IMR-90 (cell line): Measurements from ENCODE around the gene BCO2. TPM values are rescaled to one million over a fixed set of nuclear protein-coding genes. Genes with fewer than 3 reads are reported as not detected.

ENCODE experiments used
- ATAC-seq: fragments of 200-7000 bp; cut with Tn5 transposase; 2 replicates; pipeline ENCODE4 v1.9.1; 2020; ENCODE audit warnings: low read depth, mild to moderate bottlenecking, moderate library complexity
- BruUV-seq: library from RNA; stranded (reverse); fragments of 400-500 nt; replicated peaks from 2 replicates; lab custom pipeline; 2021; lab: Mats Ljungman, UMichigan
- CTCF ChIA-PET: fragments of 300-600 bp; formaldehyde crosslinking; extraction: SDS; loops from one replicate; lab custom pipeline; 2021; ENCODE audit warnings: antibody characterized with exemption; lab: Yijun Ruan, JAX
- POLR2A ChIA-PET: fragments of 300-600 bp; sonication (Branson Sonifier 250); formaldehyde crosslinking; loops from one replicate; lab custom pipeline; 2022; ENCODE audit warnings: antibody characterized with exemption; ENCODE audit not compliant: unreplicated experiment; lab: Charles Lee
- DNase-seq: peaks from one replicate; pipeline ENCODE4 v3.0.0; 2013
- H2AFZ ChIP-seq: replicated peaks from 2 replicates; pipeline ENCODE3; 2013; ENCODE audit warnings: low read length, mild to moderate bottlenecking; ENCODE audit not compliant: poor library complexity
- H2AK5ac ChIP-seq: 2 replicates; pipeline ENCODE4 v1.6.1; 2013; ENCODE audit warnings: low read depth, low read length, inconsistent platforms
- H2AK9ac ChIP-seq: replicated peaks from 2 replicates; pipeline ENCODE3; 2013; ENCODE audit warnings: mild to moderate bottlenecking, low read depth, low read length, moderate library complexity; ENCODE audit not compliant: poor library complexity
- H2BK120ac ChIP-seq: 2 replicates; pipeline ENCODE4 v1.6.1; 2013; ENCODE audit warnings: low read depth, low read length, inconsistent platforms
- H2BK15ac ChIP-seq: 3 replicates; pipeline ENCODE4 v1.6.1; 2013; ENCODE audit warnings: low read depth, low read length, inconsistent platforms
- H2BK20ac ChIP-seq: 2 replicates; pipeline ENCODE4 v1.6.1; 2013; ENCODE audit warnings: low read depth, mild to moderate bottlenecking, inconsistent platforms, low read length, moderate library complexity
- H2BK5ac ChIP-seq: 2 replicates; pipeline ENCODE4 v1.6.1; 2013; ENCODE audit warnings: mild to moderate bottlenecking, low read depth, low read length, inconsistent platforms; ENCODE audit not compliant: poor library complexity, severe bottlenecking
- H3K14ac ChIP-seq: replicated peaks from 2 replicates; pipeline ENCODE4 v1.6.1; 2013; ENCODE audit warnings: low read depth, low read length, inconsistent platforms
- H3K18ac ChIP-seq: 2 replicates; pipeline ENCODE4 v1.6.1; 2013; ENCODE audit warnings: low read depth, low read length, control low read depth
- H3K23ac ChIP-seq: 2 replicates; pipeline ENCODE4 v1.6.1; 2013; ENCODE audit warnings: low read depth, low read length, inconsistent platforms
- H3K27ac ChIP-seq: 2 replicates; pipeline ENCODE4 v1.5.1; 2013; ENCODE audit warnings: mild to moderate bottlenecking, control low read depth, low read length; ENCODE audit not compliant: insufficient read depth
- H3K27me3 ChIP-seq: 2 replicates; pipeline ENCODE4 v1.6.1; 2013; ENCODE audit warnings: low read length; ENCODE audit not compliant: control insufficient read depth, insufficient read depth
- H3K36me3 ChIP-seq: 2 replicates; pipeline ENCODE4 v1.6.1; 2013; ENCODE audit warnings: low read length, mixed read lengths; ENCODE audit not compliant: control insufficient read depth, insufficient read depth
- H3K4ac ChIP-seq: 2 replicates; pipeline ENCODE4 v1.6.1; 2013; ENCODE audit warnings: low read depth, low read length, inconsistent platforms
- H3K4me1 ChIP-seq: 2 replicates; pipeline ENCODE4 v1.6.1; 2013; ENCODE audit warnings: low read length, mixed read lengths; ENCODE audit not compliant: control insufficient read depth, insufficient read depth
- H3K4me2 ChIP-seq: 2 replicates; pipeline ENCODE4 v1.6.1; 2013; ENCODE audit warnings: low read depth, mild to moderate bottlenecking, control low read depth, low read length, moderate library complexity
- H3K4me3 ChIP-seq: 2 replicates; pipeline ENCODE4 v1.5.1; 2013; ENCODE audit warnings: low read depth, mild to moderate bottlenecking, control low read depth, low read length, moderate library complexity; ENCODE audit not compliant: insufficient read depth
- H3K56ac ChIP-seq: 2 replicates; pipeline ENCODE4 v1.6.1; 2013; ENCODE audit warnings: low read length, inconsistent platforms; ENCODE audit not compliant: insufficient read depth; ENCODE audit errors: extremely low read depth
- H3K79me1 ChIP-seq, 2 experiments: 2 replicates each; pipeline ENCODE4 v1.6.1; 2013; ENCODE audit warnings: low read length in 2 of 2, inconsistent platforms in 1 of 2, low read depth in 1 of 2
- H3K9ac ChIP-seq: 2 replicates; pipeline ENCODE4 v1.6.1; 2013; ENCODE audit warnings: low read depth, low read length, control low read depth
- H3K9me1 ChIP-seq: 2 replicates; pipeline ENCODE4 v1.6.1; 2013; ENCODE audit warnings: low read length, inconsistent platforms; ENCODE audit not compliant: insufficient read depth
- H3K9me3 ChIP-seq: 2 replicates; pipeline ENCODE4 v1.6.1; 2013; ENCODE audit warnings: low read length; ENCODE audit not compliant: control insufficient read depth, insufficient read depth
- H4K20me1 ChIP-seq: 2 replicates; pipeline ENCODE4 v1.6.1; 2013; ENCODE audit warnings: low read length, inconsistent platforms; ENCODE audit not compliant: insufficient read depth
- H4K5ac ChIP-seq: 2 replicates; pipeline ENCODE4 v1.6.1; 2013; ENCODE audit warnings: mild to moderate bottlenecking, low read depth, low read length, control low read depth
- H4K8ac ChIP-seq, 2 experiments: 2 replicates each; pipeline ENCODE4 v1.6.1; 2013; ENCODE audit warnings: low read depth in 2 of 2, low read length in 2 of 2, control low read depth in 1 of 2, inconsistent platforms in 1 of 2
- H4K91ac ChIP-seq: 2 replicates; pipeline ENCODE4 v1.6.1; 2013; ENCODE audit warnings: low read depth, low read length, inconsistent platforms; ENCODE audit not compliant: insufficient read depth
- BHLHE40 ChIP-seq: fragments of 150-350 bp; IDR thresholded peaks from 2 replicates; pipeline ENCODE4 v1.6.1; 2016; ENCODE audit warnings: mild to moderate bottlenecking, low read depth, low read length
- CEBPB ChIP-seq: IDR thresholded peaks from 2 replicates; pipeline ENCODE4 v1.6.1; 2012; ENCODE audit warnings: low read depth, low read length, improper control_type of control experiment
- CHD1 ChIP-seq: IDR thresholded peaks from 2 replicates; pipeline ENCODE4 v1.6.1; 2012; ENCODE audit warnings: low read depth, low read length, improper control_type of control experiment
- CTCF ChIP-seq: conservative IDR thresholded peaks from 2 replicates; pipeline ENCODE4 v1.5.1; 2012; ENCODE audit warnings: mild to moderate bottlenecking, low read depth, low read length, improper control_type of control experiment
- FOS ChIP-seq: fragments of 150-350 bp; IDR thresholded peaks from 2 replicates; pipeline ENCODE4 v1.6.1; 2016; ENCODE audit warnings: low read depth, low read length
- MAFK ChIP-seq: IDR thresholded peaks from 2 replicates; pipeline ENCODE4 v1.6.1; 2012; ENCODE audit warnings: low read depth, low read length, improper control_type of control experiment
- MAZ ChIP-seq: IDR thresholded peaks from 2 replicates; pipeline ENCODE4 v1.6.1; 2012; ENCODE audit warnings: low read depth, mild to moderate bottlenecking, low read length, improper control_type of control experiment, moderate library complexity, borderline replicate concordance
- MXI1 ChIP-seq: IDR thresholded peaks from 2 replicates; pipeline ENCODE4 v1.6.1; 2012; ENCODE audit warnings: low read depth, mild to moderate bottlenecking, low read length, moderate library complexity, borderline replicate concordance
- NFE2L2 ChIP-seq: fragments of 150-350 bp; IDR thresholded peaks from 2 replicates; pipeline ENCODE4 v1.6.1; 2016; ENCODE audit warnings: low read depth, mild to moderate bottlenecking, low read length
- POLR2A ChIP-seq: IDR thresholded peaks from 2 replicates; pipeline ENCODE4 v1.6.1; 2012; ENCODE audit warnings: mild to moderate bottlenecking, low read depth, low read length
- RAD21 ChIP-seq: IDR thresholded peaks from 2 replicates; pipeline ENCODE4 v1.6.1; 2012; ENCODE audit warnings: low read length, improper control_type of control experiment
- RCOR1 ChIP-seq: IDR thresholded peaks from 2 replicates; pipeline ENCODE4 v1.6.1; 2012; ENCODE audit warnings: mild to moderate bottlenecking, low read length, improper control_type of control experiment; ENCODE audit not compliant: insufficient replicate concordance
- RFX5 ChIP-seq: IDR thresholded peaks from 2 replicates; pipeline ENCODE4 v1.8.0; 2012; ENCODE audit warnings: low read depth, mild to moderate bottlenecking, low read length, moderate library complexity
- SMC3 ChIP-seq: fragments of 150-350 bp; IDR thresholded peaks from 2 replicates; pipeline ENCODE4 v1.6.1; 2016; ENCODE audit warnings: low read depth, mild to moderate bottlenecking, antibody characterized with exemption, low read length, moderate library complexity
- WGBS, 2 experiments: methylation state at CpG; one replicate each; pipeline versions ENCODE4 v1.1.5 to v1.1.7; 2013; ENCODE audit warnings: missing lambda C conversion rate in 2 of 2; ENCODE audit not compliant: insufficient read length in 1 of 2; ENCODE audit errors: extremely low coverage in 2 of 2; 5-methylcytosine and 5-hydroxymethylcytosine counted together
- dilution Hi-C: fragments of 300-500 bp; cut with HindIII; formaldehyde crosslinking; loops from one replicate; pipeline ENCODE4 v1.14.3; 2018; ENCODE audit warnings: low sequenced_read_pairs; ENCODE audit not compliant: unreplicated experiment
- in situ Hi-C: fragments of 300-500 bp; cut with MboI; formaldehyde crosslinking; loops from 3 replicates; pipeline ENCODE4 v1.14.3; 2019; ENCODE audit warnings: low sequenced_read_pairs, inconsistent platforms, mixed read lengths
- intact Hi-C: fragments of 100-400 bp; cut with micrococcal nuclease; formaldehyde crosslinking; loops from 2 replicates; pipeline ENCODE4 v1.10.0; 2022
- polyA plus RNA-seq, 3 experiments: library from polyadenylated mRNA; depleted of rRNA; stranded (reverse); fragments of >200 nt; gene quantifications; 2 replicates each; pipeline ENCODE4 v1.2.3, GENCODE V29; 2012; ENCODE audit warnings: low replicate concordance in 1 of 3
- total RNA-seq: library from RNA; depleted of rRNA; stranded (reverse); fragments of >200 nt; gene quantifications from 2 replicates; pipeline ENCODE4 v1.2.3, GENCODE V29; 2012
- TF ChIP-seq, protein P1 (sequence below): fragments of 150-350 bp; IDR thresholded peaks from 2 replicates; pipeline ENCODE4 v1.6.1; 2016; ENCODE audit warnings: low read depth, mild to moderate bottlenecking, low read length, moderate library complexity, borderline replicate concordance
- TF ChIP-seq, protein P2 (sequence below): fragments of 150-350 bp; IDR thresholded peaks from 2 replicates; pipeline ENCODE4 v1.6.1; 2017; ENCODE audit warnings: mild to moderate bottlenecking, antibody characterized with exemption, low read length, low read depth

The BCO2 gene
- total and polyA plus RNA-seq, 2 of the 4 experiments (the other 2 are of a cell fraction): 0.18 to 0.68 TPM

GRCh38 chr11:112260490-112260889 is 85.2 kb downstream of the BCO2 start, which contains the start of gene PLET1:
Gene PLET1, minus strand, starts transcription at chr11:112260860. Its CDS starts 271 bp downstream, at chr11:112260589.
- Histone ChIP-seq H3K14ac (no peak within 1 kb of the TSS), H2BK5ac (no peak within 1 kb of the TSS), H3K4me3 (no peak within 1 kb of the TSS), H4K20me1 (no peaks in the 10 kb centered on the region), H4K91ac (no peak within 1 kb of the TSS), H3K9ac (no peak within 1 kb of the TSS), H3K79me1 (no peaks in the 10 kb centered on the region), H2AFZ (no peak within 1 kb of the TSS), H3K9me3 (no peaks in the 10 kb centered on the region; the same call in 1 of the 2 replicates), H3K4me1 (peaks cover 4% of the 10 kb centered on the region), H3K27me3 (no peaks in the 10 kb centered on the region), H2AK9ac (no peak within 1 kb of the TSS), H4K8ac (no peak within 1 kb of the TSS), H3K9me1 (0 out of 2 replicates have a peak, but pooled peaks cover 4% of the 10 kb centered on the region), H3K18ac (no peak within 1 kb of the TSS), H3K27ac (no peak within 1 kb of the TSS), H3K4ac (no peak within 1 kb of the TSS), H3K36me3 (no peaks in the 10 kb centered on the region), H3K56ac (no peak within 1 kb of the TSS), H2BK120ac (no peak within 1 kb of the TSS), H4K5ac (no peak within 1 kb of the TSS), H2BK15ac (no peak within 1 kb of the TSS), H2BK20ac (no peak within 1 kb of the TSS), H2AK5ac (0 out of 2 replicates have a peak within 1 kb of the TSS, but pooled peaks have one; percentile 4), H3K23ac (no peak within 1 kb of the TSS), H3K4me2 (no peak within 1 kb of the TSS)
- TF ChIP-seq RCOR1 (no peak), BHLHE40 (no peak), NFE2L2 (no peak), SMC3 (no peak), MAZ (no peak), FOS (no peak), MXI1 (no peak), CEBPB (no peak), MAFK (no peak), RFX5 (no peak), CHD1 (no peak), RAD21 (no peak), POLR2A (no peak), CTCF (no peak)
- TF ChIP-seq, protein P1, sequence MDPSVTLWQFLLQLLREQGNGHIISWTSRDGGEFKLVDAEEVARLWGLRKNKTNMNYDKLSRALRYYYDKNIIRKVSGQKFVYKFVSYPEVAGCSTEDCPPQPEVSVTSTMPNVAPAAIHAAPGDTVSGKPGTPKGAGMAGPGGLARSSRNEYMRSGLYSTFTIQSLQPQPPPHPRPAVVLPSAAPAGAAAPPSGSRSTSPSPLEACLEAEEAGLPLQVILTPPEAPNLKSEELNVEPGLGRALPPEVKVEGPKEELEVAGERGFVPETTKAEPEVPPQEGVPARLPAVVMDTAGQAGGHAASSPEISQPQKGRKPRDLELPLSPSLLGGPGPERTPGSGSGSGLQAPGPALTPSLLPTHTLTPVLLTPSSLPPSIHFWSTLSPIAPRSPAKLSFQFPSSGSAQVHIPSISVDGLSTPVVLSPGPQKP: no peak
- TF ChIP-seq, protein P2, sequence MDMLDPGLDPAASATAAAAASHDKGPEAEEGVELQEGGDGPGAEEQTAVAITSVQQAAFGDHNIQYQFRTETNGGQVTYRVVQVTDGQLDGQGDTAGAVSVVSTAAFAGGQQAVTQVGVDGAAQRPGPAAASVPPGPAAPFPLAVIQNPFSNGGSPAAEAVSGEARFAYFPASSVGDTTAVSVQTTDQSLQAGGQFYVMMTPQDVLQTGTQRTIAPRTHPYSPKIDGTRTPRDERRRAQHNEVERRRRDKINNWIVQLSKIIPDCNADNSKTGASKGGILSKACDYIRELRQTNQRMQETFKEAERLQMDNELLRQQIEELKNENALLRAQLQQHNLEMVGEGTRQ: no peak
- in situ Hi-C loops (no loop called here), intact Hi-C loops (no loop called here), dilution Hi-C loops (no loop called here)
- ATAC-seq: peak; percentile 40
- BruUV-seq: no TSS peak
- POLR2A ChIA-PET: no interaction called here
- peak; percentile 30 for DNase-seq
- CTCF ChIA-PET: interaction anchor here (0.8 kb wide), 1 partner anchor 9 kb away, joined by 3 read pairs; no protein-coding TSS in a partner anchor
- no CpG with 5 or more reads among the region's 2 CpGs for WGBS, 2 experiments
